H9 (cell line): ENCODE data around the gene ACVR2B. TPM values are rescaled to one million over a fixed set of nuclear protein-coding genes. Genes with fewer than 3 reads are reported as not detected.
A peak's percentile ranks its signal among the peaks of the same experiment; 100 is the strongest.

Experiments
- DNase-seq: peaks from one replicate; pipeline ENCODE4 v3.0.0-alpha.2; 2017
- H2AFZ ChIP-seq: one replicate; pipeline ENCODE4 v1.6.1; 2013; ENCODE audit warnings: mild to moderate bottlenecking, low read length, control low read depth, moderate library complexity
- H2AK5ac ChIP-seq: 2 replicates; pipeline ENCODE4 v1.6.1; 2013; ENCODE audit warnings: low read length, control low read depth, mixed read lengths; ENCODE audit not compliant: insufficient read length
- H2BK120ac ChIP-seq: one replicate; pipeline ENCODE4 v1.6.1; 2013; ENCODE audit warnings: low read depth, mild to moderate bottlenecking, low read length, control low read depth, inconsistent platforms; ENCODE audit not compliant: poor library complexity, severe bottlenecking
- H2BK12ac ChIP-seq: 2 replicates; pipeline ENCODE4 v1.6.1; 2013; ENCODE audit warnings: low read length, control low read depth, mixed read lengths, low read depth; ENCODE audit not compliant: insufficient read length
- H2BK15ac ChIP-seq: 2 replicates; pipeline ENCODE4 v1.6.1; 2013; ENCODE audit warnings: low read depth, low read length, control low read depth
- H2BK20ac ChIP-seq: one replicate; pipeline ENCODE4 v1.6.1; 2013; ENCODE audit warnings: low read depth, mild to moderate bottlenecking, low read length, control low read depth, inconsistent platforms; ENCODE audit not compliant: poor library complexity, severe bottlenecking
- H2BK5ac ChIP-seq: 2 replicates; pipeline ENCODE4 v1.6.1; 2013; ENCODE audit warnings: low read length, control low read depth, mixed read lengths; ENCODE audit not compliant: insufficient read length
- H3K14ac ChIP-seq: 2 replicates; pipeline ENCODE4 v1.6.1; 2013; ENCODE audit warnings: low read length, control low read depth; ENCODE audit not compliant: insufficient read depth
- H3K18ac ChIP-seq: 2 replicates; pipeline ENCODE4 v1.6.1; 2013; ENCODE audit warnings: low read depth, mild to moderate bottlenecking, mixed read lengths, low read length, control low read depth; ENCODE audit not compliant: insufficient read length
- H3K23ac ChIP-seq: 2 replicates; pipeline ENCODE4 v1.6.1; 2013; ENCODE audit warnings: low read length, control low read depth, mixed read lengths, low read depth; ENCODE audit not compliant: insufficient read length
- H3K23me2 ChIP-seq: 2 replicates; pipeline ENCODE4 v1.6.1; 2013; ENCODE audit warnings: low read depth, mild to moderate bottlenecking, mixed read lengths, low read length, control low read depth; ENCODE audit not compliant: insufficient read length, poor library complexity, severe bottlenecking
- H3K27ac ChIP-seq: 2 replicates; pipeline ENCODE4 v1.5.1; 2013; ENCODE audit warnings: low read length, control low read depth, mixed read lengths, low read depth; ENCODE audit not compliant: insufficient read length
- H3K27me3 ChIP-seq: 2 replicates; pipeline ENCODE4 v1.6.1; 2013; ENCODE audit warnings: low read length, control low read depth, inconsistent platforms; ENCODE audit not compliant: insufficient read depth
- H3K4ac ChIP-seq: 2 replicates; pipeline ENCODE4 v1.6.1; 2013; ENCODE audit warnings: low read depth, mild to moderate bottlenecking, control low read depth, inconsistent platforms, low read length, moderate library complexity
- H3K4me1 ChIP-seq: 2 replicates; pipeline ENCODE4 v1.6.1; 2013; ENCODE audit warnings: low read length, control low read depth, inconsistent platforms; ENCODE audit not compliant: insufficient read depth
- H3K4me2 ChIP-seq: 2 replicates; pipeline ENCODE4 v1.6.1; 2013; ENCODE audit warnings: low read length, control low read depth, mixed read lengths; ENCODE audit not compliant: insufficient read length, insufficient read depth
- H3K56ac ChIP-seq: 2 replicates; pipeline ENCODE4 v1.6.1; 2013; ENCODE audit warnings: low read depth, mild to moderate bottlenecking, mixed read lengths, low read length, control low read depth; ENCODE audit not compliant: insufficient read length
- H3K79me1 ChIP-seq: 2 replicates; pipeline ENCODE4 v1.6.1; 2013; ENCODE audit warnings: low read depth, mild to moderate bottlenecking, moderate library complexity, low read length, control low read depth, inconsistent platforms; ENCODE audit not compliant: insufficient read depth, poor library complexity, severe bottlenecking
- H3K79me2 ChIP-seq: 2 replicates; pipeline ENCODE4 v1.6.1; 2013; ENCODE audit warnings: low read length, control low read depth, inconsistent platforms; ENCODE audit not compliant: insufficient read depth
- H3K9ac ChIP-seq: 2 replicates; pipeline ENCODE4 v1.6.1; 2013; ENCODE audit warnings: low read length, control low read depth, mixed read lengths; ENCODE audit not compliant: insufficient read length; ENCODE audit errors: extremely low read depth
- H3K9me3 ChIP-seq: one replicate; pipeline ENCODE4 v1.6.1; 2013; ENCODE audit warnings: low read depth, low read length, inconsistent platforms; ENCODE audit not compliant: control insufficient read depth
- H3T11ph ChIP-seq: one replicate; pipeline ENCODE4 v1.6.1; 2013; ENCODE audit warnings: mild to moderate bottlenecking, low read length, control low read depth, inconsistent platforms
- H4K20me1 ChIP-seq: one replicate; pipeline ENCODE4 v1.6.1; 2013; ENCODE audit not compliant: control insufficient read depth, insufficient read length, insufficient read depth
- H4K5ac ChIP-seq: 2 replicates; pipeline ENCODE4 v1.6.1; 2013; ENCODE audit warnings: low read depth, mild to moderate bottlenecking, mixed read lengths, low read length, control low read depth; ENCODE audit not compliant: insufficient read length
- H4K8ac ChIP-seq: replicated peaks from 2 replicates; pipeline ENCODE4 v1.6.1; 2013; ENCODE audit warnings: low read length, control low read depth, mixed read lengths, low read depth; ENCODE audit not compliant: insufficient read length
- H4K91ac ChIP-seq: 2 replicates; pipeline ENCODE4 v1.6.1; 2013; ENCODE audit warnings: low read depth, mild to moderate bottlenecking, moderate library complexity, mixed read lengths, low read length, control low read depth; ENCODE audit not compliant: insufficient read length
- H3K27ac Mint-ChIP-seq, 3 experiments: 2 replicates in 2 of 3; 3 replicates in 1 of 3; pipeline ENCODE4 v1.8.0; 2020 to 2021; ENCODE audit warnings: mixed read lengths in 3 of 3, mild to moderate bottlenecking in 1 of 3, moderate library complexity in 1 of 3
- H3K27me3 Mint-ChIP-seq: 2 replicates; pipeline ENCODE4 v1.8.0; 2021; ENCODE audit warnings: low read depth, mild to moderate bottlenecking, moderate library complexity, mixed read lengths
- H3K36me3 Mint-ChIP-seq, 3 experiments: 2 replicates in 2 of 3; 3 replicates in 1 of 3; pipeline ENCODE4 v1.8.0; 2020 to 2021; ENCODE audit warnings: low read depth in 3 of 3, mixed read lengths in 3 of 3; ENCODE audit not compliant: insufficient read depth in 1 of 3
- H3K4me1 Mint-ChIP-seq, 2 experiments: 2 replicates each; pipeline ENCODE4 v1.8.0; 2020; ENCODE audit warnings: mixed read lengths in 2 of 2
- H3K4me3 Mint-ChIP-seq, 2 experiments: 2 replicates in 1 of 2; 3 replicates in 1 of 2; pipeline ENCODE4 v1.8.0; 2020 to 2021; ENCODE audit warnings: mild to moderate bottlenecking in 2 of 2, mixed read lengths in 2 of 2, moderate library complexity in 1 of 2
- H3K9me3 Mint-ChIP-seq, 2 experiments: 2 replicates in 1 of 2; 3 replicates in 1 of 2; pipeline ENCODE4 v1.8.0; 2020; ENCODE audit warnings: mild to moderate bottlenecking in 2 of 2, mixed read lengths in 2 of 2, moderate library complexity in 1 of 2
- WGBS: extraction: QIAGEN DNeasy Blood & Tissue Kit; methylation state at CpG from one replicate; pipeline ENCODE4 v1.1.7; 2013; ENCODE audit warnings: missing lambda C conversion rate, low lambda C conversion rate, mixed read lengths; ENCODE audit not compliant: insufficient read length; ENCODE audit errors: extremely low coverage; 5-methylcytosine and 5-hydroxymethylcytosine counted together
- total RNA-seq: library from RNA; stranded (reverse); gene quantifications from 2 replicates; pipeline ENCODE4 v1.2.1, GENCODE V29; 2021
- TF ChIP-seq, protein P1 (sequence below): fragments of 200-600 bp; sonication (generic); conservative IDR thresholded peaks from 3 replicates; pipeline ENCODE4 v1.8.0; 2021; ENCODE audit warnings: antibody characterized with exemption, mild to moderate bottlenecking

Gene ACVR2B
- total RNA-seq, 1 experiment from 2014 or later, result 105 TPM

DNA sequence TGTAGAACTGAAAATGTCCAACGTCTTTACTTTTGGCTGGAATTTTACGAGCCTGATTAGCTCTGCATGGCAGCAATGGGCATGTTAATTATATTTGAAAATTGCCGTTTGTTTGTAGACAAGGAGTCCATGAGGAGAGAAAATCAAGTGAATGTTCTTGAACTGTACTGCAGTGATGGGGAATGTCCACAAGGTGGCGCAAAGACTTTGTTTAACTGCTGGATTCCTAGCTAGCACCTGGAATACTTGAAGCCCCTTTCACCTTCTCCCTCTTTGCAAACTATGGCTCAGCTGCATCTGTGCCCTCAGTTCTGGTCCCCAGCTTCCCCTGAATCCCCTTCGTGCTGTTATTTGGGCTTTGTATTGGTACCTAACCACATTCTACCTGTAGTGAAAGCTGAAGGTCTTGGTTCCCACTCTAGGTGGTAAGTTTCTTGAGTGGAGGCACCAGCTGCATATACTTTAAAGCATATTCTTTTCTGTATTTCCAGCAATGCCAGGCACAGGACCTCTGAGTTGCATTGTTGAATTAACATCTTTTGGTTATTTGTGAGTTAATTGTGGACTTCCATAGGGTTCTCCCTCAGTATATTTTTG is 67.8 kb downstream of the ACVR2B start:
- Histone ChIP-seq H4K91ac (no peak overlapping the region), H4K8ac (no peak overlapping the region), H3K4me2 (no peak overlapping the region), H2BK15ac (no peak overlapping the region), H3K18ac (no peak overlapping the region), H3K27ac (no peak overlapping the region), H2AFZ (no peak overlapping the region), H3K4ac (no peak overlapping the region), H4K5ac (no peak overlapping the region), H2AK5ac (no peak overlapping the region), H2BK20ac (no peak overlapping the region), H3K9me3 (no peaks in the 10 kb centered on the region), H3T11ph (no peak overlapping the region), H2BK12ac (no peak overlapping the region), H3K4me1 (peaks cover 5% of the 10 kb centered on the region; the same call in 1 of the 2 replicates), H3K56ac (no peak overlapping the region), H3K23ac (no peak overlapping the region), H4K20me1 (no peaks in the 10 kb centered on the region), H2BK120ac (no peak overlapping the region), H3K9ac (no peak overlapping the region), H2BK5ac (no peak overlapping the region), H3K27me3 (no peaks in the 10 kb centered on the region), H3K14ac (no peak overlapping the region), H3K23me2 (no peaks in the 10 kb centered on the region), H3K79me1 (no peaks in the 10 kb centered on the region), H3K79me2 (no peaks in the 10 kb centered on the region)
- peaks cover 23 to 34% (median 30%) of the 10 kb centered on the region in 3 experiments for H3K36me3 Mint-ChIP-seq
- H3K27me3 Mint-ChIP-seq, result no peaks in the 10 kb centered on the region
- peak; percentile 80 for DNase-seq
- H3K4me1 Mint-ChIP-seq, result peaks cover 23 to 28% of the 10 kb centered on the region in 2 experiments
- H3K9me3 Mint-ChIP-seq, result no peaks in the 10 kb centered on the region
- no peak overlapping the region for H3K4me3 Mint-ChIP-seq
- WGBS, result no CpG with 5 or more reads among the region's 5 CpGs
- no peak overlapping the region for H3K27ac Mint-ChIP-seq
- TF ChIP-seq, protein P1, sequence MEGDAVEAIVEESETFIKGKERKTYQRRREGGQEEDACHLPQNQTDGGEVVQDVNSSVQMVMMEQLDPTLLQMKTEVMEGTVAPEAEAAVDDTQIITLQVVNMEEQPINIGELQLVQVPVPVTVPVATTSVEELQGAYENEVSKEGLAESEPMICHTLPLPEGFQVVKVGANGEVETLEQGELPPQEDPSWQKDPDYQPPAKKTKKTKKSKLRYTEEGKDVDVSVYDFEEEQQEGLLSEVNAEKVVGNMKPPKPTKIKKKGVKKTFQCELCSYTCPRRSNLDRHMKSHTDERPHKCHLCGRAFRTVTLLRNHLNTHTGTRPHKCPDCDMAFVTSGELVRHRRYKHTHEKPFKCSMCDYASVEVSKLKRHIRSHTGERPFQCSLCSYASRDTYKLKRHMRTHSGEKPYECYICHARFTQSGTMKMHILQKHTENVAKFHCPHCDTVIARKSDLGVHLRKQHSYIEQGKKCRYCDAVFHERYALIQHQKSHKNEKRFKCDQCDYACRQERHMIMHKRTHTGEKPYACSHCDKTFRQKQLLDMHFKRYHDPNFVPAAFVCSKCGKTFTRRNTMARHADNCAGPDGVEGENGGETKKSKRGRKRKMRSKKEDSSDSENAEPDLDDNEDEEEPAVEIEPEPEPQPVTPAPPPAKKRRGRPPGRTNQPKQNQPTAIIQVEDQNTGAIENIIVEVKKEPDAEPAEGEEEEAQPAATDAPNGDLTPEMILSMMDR, result peak; percentile 94
